B cell (primary cell): ENCODE data around the gene KIF25. TPM values are rescaled to one million over a fixed set of nuclear protein-coding genes. Genes with fewer than 3 reads are reported as not detected.

Experiments
- ATAC-seq: fragments of 200-7000 bp; cut with Tn5 transposase; one replicate; pipeline ENCODE4 v1.10.0; 2021; ENCODE audit warnings: low read depth, mild to moderate bottlenecking, moderate number of reproducible peaks, moderate library complexity
- CTCF ChIA-PET: fragments of 350-600 bp; sonication (Branson Sonifier 250); formaldehyde crosslinking; loops from one replicate; lab custom pipeline; 2021; ENCODE audit warnings: antibody characterized with exemption, inconsistent platforms; lab: Charles Lee
- POLR2A ChIA-PET: fragments of 350-600 bp; sonication (Branson Sonifier 250); formaldehyde crosslinking; loops from one replicate; lab custom pipeline; 2021; ENCODE audit warnings: antibody characterized with exemption; lab: Charles Lee
- DNase-seq: peaks from one replicate; pipeline ENCODE4 v3.0.0; 2013
- H2AFZ ChIP-seq: 2 replicates; pipeline ENCODE4 v1.6.1; 2012; ENCODE audit warnings: mild to moderate bottlenecking, low read depth, low read length; ENCODE audit not compliant: insufficient read depth, poor library complexity, severe bottlenecking
- H3K27ac ChIP-seq, 2 donors: 1 replicate in 1 of 2; 2 replicates in 1 of 2; pipeline ENCODE4 v1.5.1; 2012 to 2013; ENCODE audit warnings: low read length in 2 of 2, mild to moderate bottlenecking in 2 of 2, moderate library complexity in 1 of 2
- H3K27me3 ChIP-seq, 4 experiments: fragments of 200-600 bp in 1 of 4; sonication (generic) in 1 of 4; replicated peaks in 1 of 4; 1 replicate in 2 of 4; 2 replicates in 2 of 4; pipeline versions ENCODE4 v1.6.1 to v1.7.0; 2013 to 2016; ENCODE audit warnings: low read length in 3 of 4, mild to moderate bottlenecking in 2 of 4, mixed read lengths in 1 of 4, moderate library complexity in 1 of 4; ENCODE audit not compliant: insufficient read depth in 4 of 4, control insufficient read depth in 3 of 4; ENCODE audit errors: control extremely low read depth in 1 of 4
- H3K36me3 ChIP-seq, 2 experiments: replicated peaks in 1 of 2; 1 replicate in 1 of 2; 2 replicates in 1 of 2; pipeline versions ENCODE4 v1.6.1 to v1.7.1; 2013; ENCODE audit warnings: low read length in 1 of 2; ENCODE audit not compliant: insufficient read depth in 2 of 2, control insufficient read depth in 1 of 2; ENCODE audit errors: control extremely low read depth in 1 of 2, extremely low read depth in 1 of 2
- H3K4me1 ChIP-seq, 2 donors: fragments of 200-600 bp in 1 of 2; sonication (generic) in 1 of 2; 1 replicate in 1 of 2; 2 replicates in 1 of 2; pipeline versions ENCODE4 v1.5.1 to v1.6.1; 2013 to 2017; ENCODE audit warnings: low read length in 2 of 2; ENCODE audit not compliant: control insufficient read depth in 2 of 2, insufficient read depth in 2 of 2
- H3K4me2 ChIP-seq: replicated peaks from 2 replicates; pipeline ENCODE3; 2012; ENCODE audit warnings: mild to moderate bottlenecking, low read depth, low read length; ENCODE audit not compliant: poor library complexity, severe bottlenecking
- H3K4me3 ChIP-seq, 5 experiments: fragments of 200-600 bp in 1 of 5; sonication (generic) in 1 of 5; 1 replicate in 3 of 5; 2 replicates in 2 of 5; pipeline versions ENCODE4 v1.5.1 to v1.7.0; 2011 to 2016; ENCODE audit warnings: low read length in 4 of 5, mild to moderate bottlenecking in 4 of 5, low read depth in 2 of 5, control low read depth in 1 of 5, moderate library complexity in 1 of 5; ENCODE audit not compliant: insufficient read depth in 1 of 5; ENCODE audit errors: control extremely low read depth in 1 of 5, extremely low read depth in 1 of 5
- H3K79me2 ChIP-seq: fragments of 200-600 bp; sonication (generic); one replicate; pipeline ENCODE4 v1.6.0; 2016; ENCODE audit warnings: low read length; ENCODE audit not compliant: control insufficient read depth, insufficient read depth
- H3K9ac ChIP-seq: fragments of 200-600 bp; sonication (generic); 2 replicates; pipeline ENCODE4 v1.6.1; 2017; ENCODE audit warnings: mild to moderate bottlenecking, low read length, moderate library complexity
- H3K9me3 ChIP-seq, 3 donors: one replicate each; pipeline versions ENCODE4 v1.6.1 to v1.7.1; 2013; ENCODE audit warnings: low read length in 2 of 3; ENCODE audit not compliant: control insufficient read depth in 2 of 3, insufficient read depth in 1 of 3; ENCODE audit errors: control extremely low read depth in 1 of 3
- H4K20me1 ChIP-seq: 2 replicates; pipeline ENCODE4 v1.6.0; 2012; ENCODE audit warnings: mild to moderate bottlenecking, low read length; ENCODE audit not compliant: insufficient read depth, control insufficient read depth, poor library complexity, severe bottlenecking
- H3K27ac Mint-ChIP-seq: one replicate; pipeline ENCODE4 v1.8.0; 2021; ENCODE audit warnings: mixed read lengths
- H3K27me3 Mint-ChIP-seq: one replicate; pipeline ENCODE4 v1.8.0; 2021; ENCODE audit warnings: mixed read lengths
- H3K4me1 Mint-ChIP-seq: one replicate; pipeline ENCODE4 v1.8.0; 2021; ENCODE audit warnings: mixed read lengths
- H3K4me3 Mint-ChIP-seq: one replicate; pipeline ENCODE4 v1.8.0; 2021; ENCODE audit warnings: mixed read lengths
- H3K9me3 Mint-ChIP-seq: one replicate; pipeline ENCODE4 v1.8.0; 2022; ENCODE audit warnings: mixed read lengths; ENCODE audit not compliant: insufficient read depth
- CTCF ChIP-seq: fragments of 200-600 bp; IDR thresholded peaks from one replicate; pipeline ENCODE4 v1.8.0; 2022; ENCODE audit warnings: antibody characterized with exemption, mild to moderate bottlenecking
- EZH2 ChIP-seq: IDR thresholded peaks from 2 replicates; pipeline ENCODE4 v1.6.1; 2012; ENCODE audit warnings: borderline replicate concordance, low read depth, mild to moderate bottlenecking, moderate library complexity, low read length; ENCODE audit not compliant: insufficient read depth, poor library complexity, severe bottlenecking
- WGBS: methylation state at CpG from one replicate; pipeline ENCODE4 v1.1.5; 2013; ENCODE audit warnings: missing lambda C conversion rate; ENCODE audit not compliant: insufficient coverage; 5-methylcytosine and 5-hydroxymethylcytosine counted together
- intact Hi-C: fragments of 100-400 bp; cut with micrococcal nuclease; formaldehyde crosslinking; loops from one replicate; pipeline ENCODE4 v1.10.0; 2022
- polyA plus RNA-seq: library from polyadenylated mRNA; depleted of rRNA; stranded (reverse); fragments of >200 nt; gene quantifications from 2 replicates; pipeline ENCODE4 v1.2.3, GENCODE V29; 2012
- total RNA-seq, 2 donors: library from RNA; stranded (reverse); fragments of 120-200 nt in 1 of 2; gene quantifications; 1 replicate in 1 of 2; 2 replicates in 1 of 2; pipeline versions ENCODE4 v1.2.3 to v1.2.4, GENCODE V29; 2013 to 2022

KIF25 gene
- total and polyA plus RNA-seq, 2 donors (not counting 1 experiment from before 2014, with no cell fraction given): not detected

- no peak overlapping the region for H3K27ac ChIP-seq
- no peak overlapping the region for H3K4me3 ChIP-seq
- Mint-ChIP-seq H3K27me3 (peaks cover 30% of the 10 kb centered on the region), H3K27ac (no peak overlapping the region), H3K9me3 (peaks cover 6% of the 10 kb centered on the region), H3K4me1 (no peaks in the 10 kb centered on the region), H3K4me3 (peak overlapping the region; percentile 13)
- H2AFZ ChIP-seq: no peak overlapping the region
- 48% methylated on average over 18 of the region's 29 CpGs for WGBS
- DNase-seq (no peak), ATAC-seq (no peak)
- H3K27me3 ChIP-seq: peaks cover 0 to 6% (median 2%) of the 10 kb centered on the region in 4 experiments
- intact Hi-C loops: no loop called here
- no peak for TF ChIP-seq EZH2
- H3K9ac ChIP-seq: no peak overlapping the region
- no peaks in the 10 kb centered on the region for H4K20me1 ChIP-seq
- CTCF ChIA-PET: no interaction called here
- POLR2A ChIA-PET: no interaction called here
- no peaks in the 10 kb centered on the region for H3K4me1 ChIP-seq
- H3K36me3 ChIP-seq: no peaks in the 10 kb centered on the region
- peaks cover 2 to 45% (median 22%) of the 10 kb centered on the region in 3 donors for H3K9me3 ChIP-seq
- H3K4me2 ChIP-seq: no peak overlapping the region
- H3K79me2 ChIP-seq: no peaks in the 10 kb centered on the region
Observed at GRCh38 chr6:168035661-168036545, 38.4 kb downstream of the KIF25 start.

GRCh38 chr6:168037242-168037641, 39.8 kb downstream of the KIF25 start:
- H3K4me1 Mint-ChIP-seq: no peaks in the 10 kb centered on the region
- H2AFZ ChIP-seq: no peak overlapping the region
- no peak for ATAC-seq
- no peaks in the 10 kb centered on the region for H3K36me3 ChIP-seq
- H3K27me3 ChIP-seq: peaks cover 0 to 6% (median 2%) of the 10 kb centered on the region in 4 experiments
- H4K20me1 ChIP-seq: no peaks in the 10 kb centered on the region
- H3K27me3 Mint-ChIP-seq: peaks cover 30% of the 10 kb centered on the region
- ChIA-PET POLR2A (no interaction called here), CTCF (no interaction called here)
- TF ChIP-seq CTCF (no peak), EZH2 (no peak)
- 94% methylated on average over 6 of the region's 6 CpGs for WGBS
- H3K4me3 Mint-ChIP-seq: no peak overlapping the region
- H3K9ac ChIP-seq: no peak overlapping the region
- H3K4me2 ChIP-seq: no peak overlapping the region
- H3K27ac ChIP-seq: no peak overlapping the region
- no peak for DNase-seq
- H3K9me3 Mint-ChIP-seq: peaks cover 6% of the 10 kb centered on the region
- H3K4me3 ChIP-seq: no peak overlapping the region
- no peak overlapping the region for H3K27ac Mint-ChIP-seq
- H3K4me1 ChIP-seq: no peaks in the 10 kb centered on the region
- no peaks in the 10 kb centered on the region for H3K79me2 ChIP-seq
- intact Hi-C loops: no loop called here
- H3K9me3 ChIP-seq: peaks cover 0 to 56% (median 24%) of the 10 kb centered on the region in 3 donors
